K562 (cell line): Measurements from ENCODE around the gene SPATA33. TPM values are rescaled to one million over a fixed set of nuclear protein-coding genes. Genes with fewer than 3 reads are reported as not detected.

Experiments used
- CBFB ChIP-seq: sonication (generic); formaldehyde crosslinking; IDR thresholded peaks from 2 replicates; pipeline ENCODE4 v1.4.0; 2020; ENCODE audit warnings: mild to moderate bottlenecking, missing genetic modification reagents
- DPF2 ChIP-seq: fragments of 450-650 bp; IDR thresholded peaks from 2 replicates; pipeline ENCODE4 v1.6.1; 2016
- FOXM1 ChIP-seq, 2 experiments: fragments of 450-650 bp in 1 of 2; sonication (generic) in 1 of 2; formaldehyde crosslinking in 1 of 2; IDR thresholded peaks; 2 replicates each; pipeline versions ENCODE4 v1.6.1 to v1.9.0; 2017 to 2022; ENCODE audit warnings: low read depth in 2 of 2, mild to moderate bottlenecking in 2 of 2, missing genetic modification reagents in 1 of 2, moderate library complexity in 1 of 2
- HMBOX1 ChIP-seq: sonication (generic); IDR thresholded peaks from 2 replicates; pipeline ENCODE4 v1.6.1; 2016
- MGA ChIP-seq: fragments of 450-650 bp; IDR thresholded peaks from 2 replicates; pipeline ENCODE4 v1.6.1; 2016; ENCODE audit warnings: mild to moderate bottlenecking, moderate library complexity
- NBN ChIP-seq: fragments of 450-650 bp; IDR thresholded peaks from 2 replicates; pipeline ENCODE4 v1.6.1; 2016; ENCODE audit warnings: low read depth, mild to moderate bottlenecking
- NFRKB ChIP-seq: fragments of 450-650 bp; IDR thresholded peaks from 2 replicates; pipeline ENCODE4 v1.6.1; 2016; ENCODE audit warnings: low read depth
- PTBP1 ChIP-seq: fragments of 200-400 bp; formaldehyde crosslinking; IDR thresholded peaks from 2 replicates; pipeline ENCODE4 v1.6.1; 2017; ENCODE audit warnings: low read depth, low read length
- RBM22 ChIP-seq: fragments of 200-400 bp; formaldehyde crosslinking; IDR thresholded peaks from 2 replicates; pipeline ENCODE4 v1.6.1; 2018; ENCODE audit warnings: low read length, low read depth; ENCODE audit not compliant: poor library complexity, severe bottlenecking
- SETDB1 ChIP-seq: IDR thresholded peaks from one replicate; pipeline ENCODE4 v1.6.1; 2012; ENCODE audit warnings: low read length, control low read depth, inconsistent platforms
- SMC3 ChIP-seq: conservative IDR thresholded peaks from 2 replicates; pipeline ENCODE4 v1.6.1; 2011; ENCODE audit warnings: low read depth, low read length, improper control_type of control experiment; ENCODE audit not compliant: insufficient read depth
- ZBTB7A ChIP-seq: IDR thresholded peaks from 2 replicates; pipeline ENCODE4 v1.6.1; 2011; ENCODE audit warnings: low read depth, mild to moderate bottlenecking, low read length, moderate library complexity, borderline replicate concordance; ENCODE audit not compliant: control insufficient read depth
- ZC3H4 ChIP-seq: sonication (generic); formaldehyde crosslinking; IDR thresholded peaks from 2 replicates; pipeline ENCODE4 v1.9.0; 2021; ENCODE audit warnings: missing genetic modification reagents, borderline replicate concordance
- ZFX ChIP-seq: sonication (generic); formaldehyde crosslinking; IDR thresholded peaks from 2 replicates; pipeline ENCODE4 v1.8.0; 2022; ENCODE audit warnings: mild to moderate bottlenecking, missing genetic modification reagents, moderate library complexity
- ZNF253 ChIP-seq: fragments of 250-450 bp; sonication (Bioruptor Pico); conservative IDR thresholded peaks from 2 replicates; pipeline ENCODE4 v1.6.1; 2021; ENCODE audit warnings: mild to moderate bottlenecking
- ZNF699 ChIP-seq: fragments of 250-450 bp; sonication (Bioruptor Pico); IDR thresholded peaks from 2 replicates; pipeline ENCODE4 v1.8.0; 2021; ENCODE audit warnings: mild to moderate bottlenecking, moderate library complexity; ENCODE audit not compliant: insufficient replicate concordance
- polyA plus RNA-seq, 8 experiments: library from polyadenylated mRNA; depleted of rRNA in 4 of 8; stranded (reverse) in 5 of 8; unstranded in 3 of 8; fragments of >200 nt; fragmentation: Nextera tagmentation in 2 of 8; fragmentation: Illumina TruSeq in 1 of 8; extraction: Ambion mirVana in 2 of 8; extraction: Trizol in 1 of 8; gene quantifications; 2 replicates each; pipeline versions ENCODE4 v1.2.1 to v1.2.3, GENCODE V29; 2011 to 2014; ENCODE audit warnings: inconsistent platforms in 1 of 8, missing spikeins in 1 of 8
- total RNA-seq, 7 experiments: library from RNA; depleted of rRNA in 6 of 7; stranded (reverse); fragments of >200 nt in 6 of 7; fragmentation: Illumina TruSeq in 2 of 7; extraction: Trizol in 2 of 7; gene quantifications; 2 replicates each; pipeline versions ENCODE4 v1.2.1 to v1.2.3, GENCODE V29; 2011 to 2021; ENCODE audit warnings: low replicate concordance in 1 of 7

The SPATA33 gene
- total and polyA plus RNA-seq, 9 of the 15 experiments (the other 6 are each of a cell fraction or from before 2014, with no cell fraction given): 4.0 to 20.0 (median 11.8) TPM

- TF ChIP-seq RBM22 (no peak), ZNF699 (no peak), DPF2 (no peak), ZFX (CRISPR knock-in tag) (0 out of 2 replicates have a peak, but pooled peaks have one; percentile 35), FOXM1 (IDR thresholded peaks at IDR 0.05; ENCODE audit: low read depth) (no peak), FOXM1 (CRISPR knock-in tag; IDR thresholded peaks at IDR 0.05; ENCODE audit: low read depth) (0 out of 2 replicates have a peak, but pooled peaks have one; percentile 43), CBFB (CRISPR knock-in tag) (0 out of 2 replicates have a peak, but pooled peaks have one; percentile 18), ZBTB7A (peak; percentile 22; the same call in 1 of the 2 replicates), NFRKB (0 out of 2 replicates have a peak, but pooled peaks have one; percentile 15), ZC3H4 (CRISPR knock-in tag) (peak; percentile 39; the same call in 1 of the 2 replicates), NBN (no peak), SETDB1 (no peak), HMBOX1 (no peak), SMC3 (no peak), MGA (no peak), ZNF253 (CRISPR knock-in tag) (no peak), PTBP1 (no peak)
Measured at GRCh38 chr16:89712274-89712781, 54.7 kb downstream of the SPATA33 start (continued).
